Endothelial cell of umbilical vein (primary cell): ENCODE data around the gene NUP155. TPM values are rescaled to one million over a fixed set of nuclear protein-coding genes. Genes with fewer than 3 reads are reported as not detected.

Source experiments
- BruUV-seq: library from RNA; stranded (reverse); fragments of 400-500 nt; replicated peaks from 2 replicates; lab custom pipeline; 2021; lab: Mats Ljungman, UMichigan
- CTCF ChIA-PET: fragments of 300-600, 350-600 bp; sonication (Branson Sonifier 250); formaldehyde crosslinking; loops from one replicate; lab custom pipeline; 2021; ENCODE audit warnings: antibody characterized with exemption, inconsistent platforms; lab: Charles Lee
- POLR2A ChIA-PET: fragments of 300-600, 350-600 bp; sonication (Branson Sonifier 250); formaldehyde crosslinking; loops from one replicate; lab custom pipeline; 2021; ENCODE audit warnings: antibody characterized with exemption, inconsistent platforms; lab: Charles Lee
- DNase-seq: peaks from one replicate; pipeline ENCODE4 v3.0.0-alpha.2; 2011; ENCODE audit warnings: low read depth, low spot score
- FAIRE-seq: peaks from 2 replicates; lab custom pipeline; 2011; peaks lifted over from hg19 to GRCh38; lab: Jason Lieb, UNC
- H2AFZ ChIP-seq: 2 replicates; pipeline ENCODE4 v1.6.0; 2012; ENCODE audit warnings: low read depth, low read length, control low read depth, inconsistent platforms
- H3K27ac ChIP-seq: 2 replicates; pipeline ENCODE4 v1.5.1; 2011; ENCODE audit warnings: low read depth, mild to moderate bottlenecking, control low read depth, low read length, moderate library complexity; ENCODE audit not compliant: insufficient read depth
- H3K27me3 ChIP-seq, 2 experiments: 2 replicates each; pipeline versions ENCODE4 v1.6.0 to v1.6.1; 2011; ENCODE audit warnings: low read length in 2 of 2, mixed read lengths in 1 of 2; ENCODE audit not compliant: control insufficient read depth in 2 of 2, insufficient read depth in 2 of 2
- H3K36me3 ChIP-seq, 2 experiments: 2 replicates in 1 of 2; 3 replicates in 1 of 2; pipeline ENCODE4 v1.5.1; 2011; ENCODE audit warnings: low read length in 2 of 2, mild to moderate bottlenecking in 1 of 2, moderate library complexity in 1 of 2; ENCODE audit not compliant: control insufficient read depth in 2 of 2, insufficient read depth in 2 of 2; ENCODE audit errors: extremely low read depth in 1 of 2
- H3K4me1 ChIP-seq: 3 replicates; pipeline ENCODE4 v1.5.1; 2011; ENCODE audit warnings: mild to moderate bottlenecking, low read length; ENCODE audit not compliant: control insufficient read depth, insufficient read depth; ENCODE audit errors: extremely low read depth
- H3K4me2 ChIP-seq: 2 replicates; pipeline ENCODE4 v1.6.1; 2011; ENCODE audit warnings: low read length, control low read depth, mixed read lengths; ENCODE audit not compliant: insufficient read depth
- H3K4me3 ChIP-seq, 3 experiments: fragments of 200-600 bp in 1 of 3; sonication (generic), shearing (Covaris generic) in 1 of 3; replicated peaks in 1 of 3; 2 replicates each; pipeline ENCODE4 v1.5.1; 2011 to 2016; ENCODE audit warnings: control low read depth in 3 of 3, low read length in 3 of 3, mild to moderate bottlenecking in 2 of 3, inconsistent platforms in 1 of 3, low read depth in 1 of 3, moderate library complexity in 1 of 3; ENCODE audit not compliant: insufficient read depth in 1 of 3
- H3K79me2 ChIP-seq: 2 replicates; pipeline ENCODE4 v1.6.0; 2012; ENCODE audit warnings: low read length, inconsistent platforms; ENCODE audit not compliant: control insufficient read depth, insufficient read depth
- H3K9ac ChIP-seq: replicated peaks from 2 replicates; pipeline ENCODE3; 2011; ENCODE audit warnings: low read length, control low read depth; ENCODE audit not compliant: insufficient read depth; ENCODE audit errors: extremely low read depth
- H3K9me1 ChIP-seq: replicated peaks from 3 replicates; pipeline ENCODE4 v1.6.0; 2011; ENCODE audit warnings: mild to moderate bottlenecking, low read length; ENCODE audit not compliant: control insufficient read depth, insufficient read depth; ENCODE audit errors: extremely low read depth
- H3K9me3 ChIP-seq: replicated peaks from 2 replicates; pipeline ENCODE4 v1.5.1; 2012; ENCODE audit warnings: low read length, inconsistent platforms; ENCODE audit not compliant: control insufficient read depth, insufficient read depth
- H4K20me1 ChIP-seq: replicated peaks from 2 replicates; pipeline ENCODE3; 2011; ENCODE audit warnings: mild to moderate bottlenecking, low read length; ENCODE audit not compliant: control insufficient read depth, insufficient read depth; ENCODE audit errors: extremely low read depth
- EZH2 ChIP-seq: IDR thresholded peaks from 2 replicates; pipeline ENCODE4 v1.6.1; 2012; ENCODE audit warnings: borderline replicate concordance, low read depth, mild to moderate bottlenecking, moderate library complexity, low read length, inconsistent platforms; ENCODE audit not compliant: severe bottlenecking
- FOS ChIP-seq: IDR thresholded peaks from 2 replicates; pipeline ENCODE4 v1.6.1; 2011; ENCODE audit warnings: mild to moderate bottlenecking, low read length, moderate library complexity, borderline replicate concordance; ENCODE audit not compliant: insufficient read depth
- GATA2 ChIP-seq: IDR thresholded peaks from 2 replicates; pipeline ENCODE4 v1.7.0; 2011; ENCODE audit warnings: low read depth, mild to moderate bottlenecking, moderate library complexity, mixed read lengths, low read length; ENCODE audit not compliant: insufficient read length, insufficient read depth
- JUN ChIP-seq: IDR thresholded peaks from 2 replicates; pipeline ENCODE4 v1.6.1; 2011; ENCODE audit warnings: borderline replicate concordance, low read depth; ENCODE audit not compliant: insufficient read length, insufficient read depth
- MAX ChIP-seq: IDR thresholded peaks from 2 replicates; pipeline ENCODE4 v1.6.1; 2011; ENCODE audit not compliant: insufficient read depth, insufficient read length
- MYC ChIP-seq: IDR thresholded peaks from one replicate; pipeline ENCODE4 v1.6.1; 2011; ENCODE audit warnings: mild to moderate bottlenecking, low read depth, low read length
- POLR2A ChIP-seq: IDR thresholded peaks from 2 replicates; pipeline ENCODE4 v1.6.1; 2012; ENCODE audit warnings: low read depth, mild to moderate bottlenecking, control low read depth, low read length
- POLR2AphosphoS5 ChIP-seq: IDR thresholded peaks from 2 replicates; pipeline ENCODE4 v1.6.1; 2012; ENCODE audit warnings: low read depth, mild to moderate bottlenecking, control low read depth, low read length, moderate library complexity; ENCODE audit not compliant: insufficient read depth
- dilution Hi-C: fragments of 300-500 bp; cut with MboI; formaldehyde crosslinking; loops from one replicate; pipeline ENCODE4 v1.15.0; 2019; ENCODE audit warnings: low sequenced_read_pairs; ENCODE audit not compliant: extremely low pct_ligation_motif_present
- intact Hi-C: fragments of 100-400 bp; cut with micrococcal nuclease; formaldehyde crosslinking; loops from one replicate; pipeline ENCODE4 v1.10.0; 2022
- polyA plus RNA-seq, 4 experiments: library from polyadenylated mRNA; depleted of rRNA in 3 of 4; stranded (reverse) in 3 of 4; unstranded in 1 of 4; fragments of >200 nt; gene quantifications; 2 replicates each; pipeline versions ENCODE4 v1.2.1 to v1.2.3, GENCODE V29; 2011 to 2012; ENCODE audit warnings: missing spikeins in 1 of 4
- total RNA-seq: library from RNA; stranded (reverse); gene quantifications from 2 replicates; pipeline ENCODE4 v1.2.3, GENCODE V29; 2021
- TF ChIP-seq, protein P1 (sequence below), 2 donors: IDR thresholded peaks; 1 replicate in 1 of 2; 2 replicates in 1 of 2; pipeline ENCODE4 v1.5.1; 2011; ENCODE audit warnings: low read length in 2 of 2, mild to moderate bottlenecking in 2 of 2, moderate library complexity in 2 of 2, control low read depth in 1 of 2, inconsistent platforms in 1 of 2, low read depth in 1 of 2; ENCODE audit not compliant: insufficient read depth in 1 of 2; ENCODE audit errors: extremely low read depth in 1 of 2

Gene NUP155
- total and polyA plus RNA-seq, 2 donors (not counting 3 experiments of a cell fraction or from before 2014, with no cell fraction given), result 11.1 to 36.6 TPM

DNA sequence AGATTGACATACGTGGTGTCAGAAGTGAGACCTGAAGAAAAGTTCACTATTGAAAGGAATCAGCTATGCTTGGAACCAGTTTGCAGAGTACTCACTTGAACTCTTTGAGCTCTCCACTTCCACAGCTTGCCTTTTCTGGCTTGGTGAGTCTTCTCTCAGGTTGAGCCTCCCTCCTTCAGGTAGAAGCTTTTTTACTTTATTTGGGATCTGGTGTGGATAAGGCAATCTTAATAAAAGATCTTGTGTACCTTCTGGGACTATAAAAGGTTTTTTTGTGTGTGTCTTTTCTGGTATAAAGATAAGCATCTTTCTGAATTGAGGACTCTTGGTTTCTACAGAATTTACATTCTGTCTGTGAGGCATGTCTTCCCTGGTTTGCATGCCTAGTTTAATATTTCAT is 116.3 kb downstream of the NUP155 start:
- no peaks in the 10 kb centered on the region for H3K9me3 ChIP-seq
- no peak overlapping the region for H2AFZ ChIP-seq
- no peak overlapping the region for H3K4me3 ChIP-seq
- dilution Hi-C loops, result no loop called here
- TF ChIP-seq FOS (no peak), POLR2A (no peak), GATA2 (no peak), JUN (no peak), POLR2AphosphoS5 (no peak), EZH2 (no peak), MAX (no peak), MYC (no peak)
- TF ChIP-seq, protein P1, sequence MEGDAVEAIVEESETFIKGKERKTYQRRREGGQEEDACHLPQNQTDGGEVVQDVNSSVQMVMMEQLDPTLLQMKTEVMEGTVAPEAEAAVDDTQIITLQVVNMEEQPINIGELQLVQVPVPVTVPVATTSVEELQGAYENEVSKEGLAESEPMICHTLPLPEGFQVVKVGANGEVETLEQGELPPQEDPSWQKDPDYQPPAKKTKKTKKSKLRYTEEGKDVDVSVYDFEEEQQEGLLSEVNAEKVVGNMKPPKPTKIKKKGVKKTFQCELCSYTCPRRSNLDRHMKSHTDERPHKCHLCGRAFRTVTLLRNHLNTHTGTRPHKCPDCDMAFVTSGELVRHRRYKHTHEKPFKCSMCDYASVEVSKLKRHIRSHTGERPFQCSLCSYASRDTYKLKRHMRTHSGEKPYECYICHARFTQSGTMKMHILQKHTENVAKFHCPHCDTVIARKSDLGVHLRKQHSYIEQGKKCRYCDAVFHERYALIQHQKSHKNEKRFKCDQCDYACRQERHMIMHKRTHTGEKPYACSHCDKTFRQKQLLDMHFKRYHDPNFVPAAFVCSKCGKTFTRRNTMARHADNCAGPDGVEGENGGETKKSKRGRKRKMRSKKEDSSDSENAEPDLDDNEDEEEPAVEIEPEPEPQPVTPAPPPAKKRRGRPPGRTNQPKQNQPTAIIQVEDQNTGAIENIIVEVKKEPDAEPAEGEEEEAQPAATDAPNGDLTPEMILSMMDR (IDR thresholded peaks at IDR 0.05; ENCODE audit: extremely low read depth in 1 of 2, insufficient read depth in 1 of 2, low read depth in 1 of 2, low read length in 2 of 2), result no peak
- H3K36me3 ChIP-seq, result no peaks in the 10 kb centered on the region
- no peaks in the 10 kb centered on the region for H3K27me3 ChIP-seq
- FAIRE-seq (no peak), DNase-seq (no peak)
- no TSS peak for BruUV-seq
- H3K9me1 ChIP-seq, result no peaks in the 10 kb centered on the region
- intact Hi-C loops, result no loop called here
- H3K4me1 ChIP-seq, result no peaks in the 10 kb centered on the region
- H3K9ac ChIP-seq, result no peak overlapping the region
- CTCF ChIA-PET, result interaction anchor here (0.6 kb wide), 1 partner anchor 74 kb away, joined by 3 read pairs; no protein-coding TSS in a partner anchor
- no peaks in the 10 kb centered on the region for H4K20me1 ChIP-seq
- POLR2A ChIA-PET, result no interaction called here
- H3K79me2 ChIP-seq, result no peaks in the 10 kb centered on the region
- no peak overlapping the region for H3K4me2 ChIP-seq
- no peak overlapping the region for H3K27ac ChIP-seq
